DOHH2 (cell line): ENCODE results near the gene LACRT.

ENCODE experiments used
- CTCF ChIP-seq: fragments of 200-600 bp; sonication (generic); IDR thresholded peaks from one replicate; pipeline ENCODE4 v1.5.1; 2014; ENCODE audit warnings: antibody characterized with exemption, mild to moderate bottlenecking, low read depth, low read length; ENCODE audit not compliant: poor library complexity, severe bottlenecking
- EZH2phosphoT487 ChIP-seq: fragments of 200-600 bp; sonication (generic); IDR thresholded peaks from 2 replicates; pipeline ENCODE4 v1.6.1; 2017; ENCODE audit warnings: borderline replicate concordance, mild to moderate bottlenecking, antibody characterized with exemption, low read length, moderate library complexity, mixed read lengths

- TF ChIP-seq CTCF = no peak
- no peak for TF ChIP-seq EZH2phosphoT487
Observed at GRCh38 chr12:54641089-54641488, 6.4 kb upstream of the LACRT start.
